Thyroid gland (tissue), 4 donors: ENCODE data around the gene ARL9.

Experiments
- POLR2A ChIP-seq, 2 donors: fragments of 450-650 bp; IDR thresholded peaks; one replicate each; pipeline ENCODE4 v1.6.1; 2017; ENCODE audit warnings: antibody characterized with exemption in 2 of 2, mild to moderate bottlenecking in 2 of 2, moderate library complexity in 1 of 2
- TF ChIP-seq, protein P1 (sequence below), 6 experiments: fragments of 200-600 bp in 3 of 6; fragments of 450-650 bp in 3 of 6; sonication (generic) in 3 of 6; IDR thresholded peaks; one replicate each; pipeline ENCODE4 v1.5.1; 2016 to 2019; ENCODE audit warnings: antibody characterized with exemption in 6 of 6, mild to moderate bottlenecking in 2 of 6, inconsistent platforms in 1 of 6, moderate library complexity in 1 of 6

- TF ChIP-seq, protein P1, sequence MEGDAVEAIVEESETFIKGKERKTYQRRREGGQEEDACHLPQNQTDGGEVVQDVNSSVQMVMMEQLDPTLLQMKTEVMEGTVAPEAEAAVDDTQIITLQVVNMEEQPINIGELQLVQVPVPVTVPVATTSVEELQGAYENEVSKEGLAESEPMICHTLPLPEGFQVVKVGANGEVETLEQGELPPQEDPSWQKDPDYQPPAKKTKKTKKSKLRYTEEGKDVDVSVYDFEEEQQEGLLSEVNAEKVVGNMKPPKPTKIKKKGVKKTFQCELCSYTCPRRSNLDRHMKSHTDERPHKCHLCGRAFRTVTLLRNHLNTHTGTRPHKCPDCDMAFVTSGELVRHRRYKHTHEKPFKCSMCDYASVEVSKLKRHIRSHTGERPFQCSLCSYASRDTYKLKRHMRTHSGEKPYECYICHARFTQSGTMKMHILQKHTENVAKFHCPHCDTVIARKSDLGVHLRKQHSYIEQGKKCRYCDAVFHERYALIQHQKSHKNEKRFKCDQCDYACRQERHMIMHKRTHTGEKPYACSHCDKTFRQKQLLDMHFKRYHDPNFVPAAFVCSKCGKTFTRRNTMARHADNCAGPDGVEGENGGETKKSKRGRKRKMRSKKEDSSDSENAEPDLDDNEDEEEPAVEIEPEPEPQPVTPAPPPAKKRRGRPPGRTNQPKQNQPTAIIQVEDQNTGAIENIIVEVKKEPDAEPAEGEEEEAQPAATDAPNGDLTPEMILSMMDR (IDR thresholded peaks at IDR 0.05) = no peak
- no peak for TF ChIP-seq POLR2A (IDR thresholded peaks at IDR 0.05)
Observed at GRCh38 chr4:56535915-56536314, 30.3 kb downstream of the ARL9 start.
